HL-60/S4 (cell line): Measurements from ENCODE around the gene SSMEM1.
"Not testable (repeated sequence)": the region's sequence is repeated elsewhere in the genome, so short reads cannot be mapped to it uniquely, and the experiment has no call there.

Source experiments
- in situ Hi-C: fragments of 300-500 bp; cut with MboI; formaldehyde crosslinking; loops from 2 replicates; pipeline ENCODE4 v1.14.3; 2022; ENCODE audit warnings: low sequenced_read_pairs

Gene SSMEM1

GRCh38 chr7:130210181-130210935 is 2.7 kb downstream of the SSMEM1 start:
- in situ Hi-C loops = no loop called here

- in situ Hi-C loops = no loop called here
Observed at GRCh38 chr7:130213828-130214227, 6.2 kb downstream of the SSMEM1 start.

- in situ Hi-C loops = no loop called here
Observed at GRCh38 chr7:130216025-130216424, 8.4 kb downstream of the SSMEM1 start.

GRCh38 chr7:130216750-130217149 is 9.1 kb downstream of the SSMEM1 start:
- in situ Hi-C loops = no loop called here

GRCh38 chr7:130218806-130219620 is 11.4 kb downstream of the SSMEM1 start:
- in situ Hi-C loops = no loop called here

GRCh38 chr7:130219871-130220270 is 12.2 kb downstream of the SSMEM1 start:
- in situ Hi-C loops = no loop called here

- in situ Hi-C loops = no loop called here
Observed at GRCh38 chr7:130221746-130222145, 14.1 kb downstream of the SSMEM1 start.

GRCh38 chr7:130223646-130224045 is 16.0 kb downstream of the SSMEM1 start:
- in situ Hi-C loops = no loop called here

GRCh38 chr7:130224210-130224609 is 16.6 kb downstream of the SSMEM1 start:
- in situ Hi-C loops = no loop called here

- in situ Hi-C loops = not testable (repeated sequence)
Observed at GRCh38 chr7:130224923-130225322, 17.3 kb downstream of the SSMEM1 start.

GRCh38 chr7:130226333-130226732 is 18.7 kb downstream of the SSMEM1 start:
- in situ Hi-C loops = no loop called here

GRCh38 chr7:130227883-130228575 is 20.4 kb downstream of the SSMEM1 start:
- in situ Hi-C loops = no loop called here

- in situ Hi-C loops = no loop called here
Observed at GRCh38 chr7:130228840-130229502, 21.3 kb downstream of the SSMEM1 start.

- in situ Hi-C loops = not testable (repeated sequence)
Observed at GRCh38 chr7:130229981-130230380, 22.3 kb downstream of the SSMEM1 start.

- in situ Hi-C loops = no loop called here
Observed at GRCh38 chr7:130231792-130232191, 24.1 kb downstream of the SSMEM1 start.

GRCh38 chr7:130232209-130232608 is 24.5 kb downstream of the SSMEM1 start:
- in situ Hi-C loops = no loop called here

- in situ Hi-C loops = no loop called here
Observed at GRCh38 chr7:130234078-130234477, 26.4 kb downstream of the SSMEM1 start.

GRCh38 chr7:130236361-130236760 is 28.7 kb downstream of the SSMEM1 start:
- in situ Hi-C loops = not testable (repeated sequence)

GRCh38 chr7:130240240-130240639 is 32.6 kb downstream of the SSMEM1 start:
- in situ Hi-C loops = no loop called here

GRCh38 chr7:130242198-130243014 is 34.7 kb downstream of the SSMEM1 start:
- in situ Hi-C loops = no loop called here
